Measurements from ENCODE around the gene POTEI.
"Not testable (repeated sequence)": the region's sequence is repeated elsewhere in the genome, so short reads cannot be mapped to it uniquely, and the experiment has no call there.

The POTEI gene

GRCh38 chr2:130509228-130509627 lies at the start of gene POTEI:
TSS of gene POTEI (minus strand) at chr2:130509328. CDS start at chr2:130509235, 93 bp downstream.
- not testable (repeated sequence) for FAIRE-seq

- not testable (repeated sequence) for FAIRE-seq
Observed at GRCh38 chr2:130556441-130556840, 47.3 kb upstream of the POTEI start.

- not testable (repeated sequence) for FAIRE-seq
Observed at GRCh38 chr2:130554178-130554577, 45.0 kb upstream of the POTEI start.

- FAIRE-seq, result not testable (repeated sequence)
Observed at GRCh38 chr2:130549475-130549874, 40.3 kb upstream of the POTEI start.

GRCh38 chr2:130548418-130548817 lies 39.3 kb upstream of the POTEI start:
- not testable (repeated sequence) for FAIRE-seq

GRCh38 chr2:130544978-130545377 lies 35.9 kb upstream of the POTEI start:
- not testable (repeated sequence) for FAIRE-seq

- not testable (repeated sequence) for FAIRE-seq
Observed at GRCh38 chr2:130543785-130544528, 34.8 kb upstream of the POTEI start.

- not testable (repeated sequence) for FAIRE-seq
Observed at GRCh38 chr2:130542789-130543188, 33.7 kb upstream of the POTEI start.

GRCh38 chr2:130538271-130538670 lies 29.1 kb upstream of the POTEI start:
- FAIRE-seq, result not testable (repeated sequence)

GRCh38 chr2:130536654-130537053 lies 27.5 kb upstream of the POTEI start:
- FAIRE-seq, result not testable (repeated sequence)

- FAIRE-seq, result not testable (repeated sequence)
Observed at GRCh38 chr2:130531672-130532071, 22.5 kb upstream of the POTEI start.

GRCh38 chr2:130531225-130531624 lies 22.1 kb upstream of the POTEI start:
- not testable (repeated sequence) for FAIRE-seq

- FAIRE-seq, result not testable (repeated sequence)
Observed at GRCh38 chr2:130530212-130530611, 21.1 kb upstream of the POTEI start.

- not testable (repeated sequence) for FAIRE-seq
Observed at GRCh38 chr2:130529545-130529944, 20.4 kb upstream of the POTEI start.

- FAIRE-seq, result not testable (repeated sequence)
Observed at GRCh38 chr2:130527365-130527967, 18.3 kb upstream of the POTEI start.

GRCh38 chr2:130522390-130522789 lies 13.3 kb upstream of the POTEI start:
- FAIRE-seq, result not testable (repeated sequence)

- FAIRE-seq, result peak; percentile 85
Observed at GRCh38 chr2:130520992-130521391, 11.9 kb upstream of the POTEI start, which contains the start of gene CFC1B. TSS of gene CFC1B (plus strand) at chr2:130521222. CDS start at chr2:130521485, 263 bp downstream.

GRCh38 chr2:130518516-130519106 lies 9.5 kb upstream of the POTEI start:
- peak; percentile 98 for FAIRE-seq

GRCh38 chr2:130511747-130512451 lies 2.8 kb upstream of the POTEI start:
- FAIRE-seq, result peak; percentile 84

GRCh38 chr2:130510807-130511746 lies 1.9 kb upstream of the POTEI start:
- FAIRE-seq, result not testable (repeated sequence)

- not testable (repeated sequence) for FAIRE-seq
Observed at GRCh38 chr2:130491073-130491472, 18.1 kb downstream of the POTEI start.

GRCh38 chr2:130455413-130455812 lies 53.7 kb downstream of the POTEI start:
- not testable (repeated sequence) for FAIRE-seq
